SH-SY5Y (cell line): ENCODE measurements around the gene TSPEAR.

Experiments
- GATA2 ChIP-seq: IDR thresholded peaks from 2 replicates; pipeline ENCODE4 v1.6.1; 2011; ENCODE audit warnings: mild to moderate bottlenecking, low read depth, low read length
- GATA3 ChIP-seq: IDR thresholded peaks from 2 replicates; pipeline ENCODE4 v1.6.1; 2011; ENCODE audit warnings: low read depth, mild to moderate bottlenecking, low read length, moderate library complexity

- TF ChIP-seq GATA2 (no peak), GATA3 (no peak)
Observed at GRCh38 chr21:44657635-44658540, 53.5 kb downstream of the TSPEAR start, which contains the start of gene KRTAP12-3.
